Uterus (tissue), 4 donors: ENCODE data around the gene GLI2. TPM values are rescaled to one million over a fixed set of nuclear protein-coding genes. Genes with fewer than 3 reads are reported as not detected.

ENCODE experiments used
- DNase-seq, 2 donors: peaks; one replicate each; pipeline ENCODE4 v3.0.0-alpha.2; 2019 to 2020
- H3K27ac ChIP-seq, 2 donors: fragments of 200-600 bp; sonication (generic); 1 replicate in 1 of 2; 2 replicates in 1 of 2; pipeline ENCODE4 v1.5.1; 2016 to 2018
- H3K27me3 ChIP-seq, 2 donors: fragments of 200-600 bp; sonication (generic); one replicate each; pipeline ENCODE4 v1.5.1; 2018 to 2019; ENCODE audit warnings: control low read depth in 1 of 2
- H3K36me3 ChIP-seq, 2 donors: fragments of 200-600 bp; sonication (generic); one replicate each; pipeline ENCODE4 v1.5.1; 2019; ENCODE audit warnings: control low read depth in 1 of 2
- H3K4me1 ChIP-seq, 2 donors: fragments of 200-600 bp; sonication (generic); one replicate each; pipeline ENCODE4 v1.5.1; 2018 to 2019; ENCODE audit warnings: control low read depth in 1 of 2
- H3K4me3 ChIP-seq, 2 donors: fragments of 200-600 bp; sonication (generic); 1 replicate in 1 of 2; 2 replicates in 1 of 2; pipeline ENCODE4 v1.5.1; 2018 to 2019; ENCODE audit warnings: mild to moderate bottlenecking in 1 of 2
- H3K9me3 ChIP-seq, 2 donors: fragments of 200-600 bp; sonication (generic); one replicate each; pipeline ENCODE4 v1.5.1; 2019; ENCODE audit warnings: control low read depth in 1 of 2
- POLR2A ChIP-seq, 2 donors: fragments of 450-650 bp; IDR thresholded peaks; one replicate each; pipeline ENCODE4 v1.6.1; 2016; ENCODE audit warnings: antibody characterized with exemption in 2 of 2, mild to moderate bottlenecking in 1 of 2, moderate library complexity in 1 of 2
- intact Hi-C: fragments of 100-400 bp; cut with DNase I; formaldehyde crosslinking; loops from one replicate; pipeline ENCODE4 v1.15.1; 2023; ENCODE audit warnings: low total_unique reads
- total RNA-seq, 4 donors: library from RNA; depleted of rRNA in 3 of 4; stranded (reverse); fragments of >200 nt in 3 of 4; gene quantifications; one replicate each; pipeline versions ENCODE4 v1.1.0 to v1.2.4, GENCODE V29; 2014 to 2023
- TF ChIP-seq, protein P1 (sequence below), 4 experiments: fragments of 200-600 bp in 2 of 4; fragments of 450-650 bp in 2 of 4; sonication (generic) in 2 of 4; IDR thresholded peaks; one replicate each; pipeline ENCODE4 v1.5.1; 2016 to 2019; ENCODE audit warnings: antibody characterized with exemption in 4 of 4, mild to moderate bottlenecking in 2 of 4, moderate library complexity in 1 of 4
- donor health status: DM: yes; HTN: yes; CAD: no.

Gene GLI2
- total RNA-seq, 4 donors from 2014 or later = 2.9 to 23.6 (median 12.9) TPM

- DNase-seq = no peak
- Histone ChIP-seq H3K27ac (peak overlapping the region; percentile 53 to 77), H3K4me1 (peaks cover 13 to 17% of the 10 kb centered on the region in 2 donors), H3K27me3 (no peaks in the 10 kb centered on the region), H3K9me3 (no peaks in the 10 kb centered on the region), H3K36me3 (no peaks in the 10 kb centered on the region), H3K4me3 (no peak overlapping the region)
- intact Hi-C loops = no loop called here
- TF ChIP-seq, protein P1, sequence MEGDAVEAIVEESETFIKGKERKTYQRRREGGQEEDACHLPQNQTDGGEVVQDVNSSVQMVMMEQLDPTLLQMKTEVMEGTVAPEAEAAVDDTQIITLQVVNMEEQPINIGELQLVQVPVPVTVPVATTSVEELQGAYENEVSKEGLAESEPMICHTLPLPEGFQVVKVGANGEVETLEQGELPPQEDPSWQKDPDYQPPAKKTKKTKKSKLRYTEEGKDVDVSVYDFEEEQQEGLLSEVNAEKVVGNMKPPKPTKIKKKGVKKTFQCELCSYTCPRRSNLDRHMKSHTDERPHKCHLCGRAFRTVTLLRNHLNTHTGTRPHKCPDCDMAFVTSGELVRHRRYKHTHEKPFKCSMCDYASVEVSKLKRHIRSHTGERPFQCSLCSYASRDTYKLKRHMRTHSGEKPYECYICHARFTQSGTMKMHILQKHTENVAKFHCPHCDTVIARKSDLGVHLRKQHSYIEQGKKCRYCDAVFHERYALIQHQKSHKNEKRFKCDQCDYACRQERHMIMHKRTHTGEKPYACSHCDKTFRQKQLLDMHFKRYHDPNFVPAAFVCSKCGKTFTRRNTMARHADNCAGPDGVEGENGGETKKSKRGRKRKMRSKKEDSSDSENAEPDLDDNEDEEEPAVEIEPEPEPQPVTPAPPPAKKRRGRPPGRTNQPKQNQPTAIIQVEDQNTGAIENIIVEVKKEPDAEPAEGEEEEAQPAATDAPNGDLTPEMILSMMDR (IDR thresholded peaks at IDR 0.05) = no peak
- no peak for TF ChIP-seq POLR2A (IDR thresholded peaks at IDR 0.05)
These were observed 36.1 kb downstream of the GLI2 start for GRCh38 chr2:120771781-120772208.

DNA sequence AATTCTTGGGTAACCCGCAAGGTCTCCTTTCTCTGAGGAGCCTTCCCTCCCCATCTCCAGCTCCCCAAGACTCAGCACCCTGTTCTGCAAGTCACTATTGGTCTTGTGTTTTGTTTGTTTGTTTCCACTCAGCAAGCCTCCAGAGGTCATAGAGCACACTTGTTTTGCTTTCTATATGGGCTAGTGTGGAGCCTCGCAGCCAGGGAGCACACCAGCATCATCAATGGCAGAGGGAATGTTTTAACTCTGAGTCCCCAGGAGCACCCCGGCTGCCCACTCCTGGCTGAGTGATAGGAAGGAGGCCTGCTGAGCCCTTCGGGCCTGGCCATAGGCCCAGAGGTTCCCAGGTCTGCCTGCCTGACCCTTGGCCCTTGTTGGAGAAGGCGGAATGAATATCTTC, 36.6 kb downstream of the GLI2 start:
- H3K4me1 ChIP-seq = peaks cover 13 to 17% of the 10 kb centered on the region in 2 donors
- no peaks in the 10 kb centered on the region for H3K9me3 ChIP-seq
- H3K4me3 ChIP-seq = no peak overlapping the region
- TF ChIP-seq POLR2A (IDR thresholded peaks at IDR 0.05) = no peak
- TF ChIP-seq, protein P1 (IDR thresholded peaks at IDR 0.05) = no peak
- no peak for DNase-seq
- intact Hi-C loops = no loop called here
- H3K27ac ChIP-seq = peak overlapping the region; percentile 53 to 77
- no peaks in the 10 kb centered on the region for H3K27me3 ChIP-seq
- H3K36me3 ChIP-seq = no peaks in the 10 kb centered on the region

DNA sequence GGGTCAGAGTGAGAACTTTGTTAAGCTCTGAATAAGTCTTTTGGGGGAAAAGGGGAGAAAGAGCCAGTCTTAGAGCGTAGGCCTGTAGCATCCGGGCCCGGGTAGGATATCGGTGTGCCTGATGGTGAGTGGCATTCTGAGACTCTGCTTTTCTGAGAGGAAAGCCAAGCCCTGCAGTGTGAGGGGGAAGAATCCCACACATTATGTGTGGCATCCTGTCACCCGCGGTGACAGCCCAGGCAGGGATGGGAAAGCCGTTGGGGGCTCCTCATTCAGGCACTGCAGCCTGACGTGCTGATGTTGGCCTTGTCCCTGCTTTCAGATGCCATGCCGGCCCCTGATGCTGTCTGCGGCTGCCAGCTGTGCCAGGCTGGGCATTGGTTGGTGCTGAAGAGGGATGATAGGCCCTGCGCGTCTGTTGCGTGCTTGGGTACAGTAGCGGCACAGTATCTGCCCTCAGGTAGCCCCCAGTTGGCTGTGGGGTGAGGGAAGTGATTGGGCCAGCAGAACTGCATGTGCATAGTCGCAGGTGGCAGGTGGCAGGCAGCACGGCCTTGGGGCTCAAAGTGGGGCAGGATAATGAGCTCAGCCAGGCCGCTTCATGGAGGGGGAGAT, 37.6 kb downstream of the GLI2 start:
- peaks cover 13 to 17% of the 10 kb centered on the region in 2 donors for H3K4me1 ChIP-seq
- H3K27me3 ChIP-seq = no peaks in the 10 kb centered on the region
- TF ChIP-seq, protein P1 (IDR thresholded peaks at IDR 0.05) = no peak
- no peak for TF ChIP-seq POLR2A (IDR thresholded peaks at IDR 0.05)
- intact Hi-C loops = no loop called here
- no peaks in the 10 kb centered on the region for H3K36me3 ChIP-seq
- H3K4me3 ChIP-seq = no peak overlapping the region
- no peaks in the 10 kb centered on the region for H3K9me3 ChIP-seq
- no peak for DNase-seq
- no peak overlapping the region for H3K27ac ChIP-seq

DNA sequence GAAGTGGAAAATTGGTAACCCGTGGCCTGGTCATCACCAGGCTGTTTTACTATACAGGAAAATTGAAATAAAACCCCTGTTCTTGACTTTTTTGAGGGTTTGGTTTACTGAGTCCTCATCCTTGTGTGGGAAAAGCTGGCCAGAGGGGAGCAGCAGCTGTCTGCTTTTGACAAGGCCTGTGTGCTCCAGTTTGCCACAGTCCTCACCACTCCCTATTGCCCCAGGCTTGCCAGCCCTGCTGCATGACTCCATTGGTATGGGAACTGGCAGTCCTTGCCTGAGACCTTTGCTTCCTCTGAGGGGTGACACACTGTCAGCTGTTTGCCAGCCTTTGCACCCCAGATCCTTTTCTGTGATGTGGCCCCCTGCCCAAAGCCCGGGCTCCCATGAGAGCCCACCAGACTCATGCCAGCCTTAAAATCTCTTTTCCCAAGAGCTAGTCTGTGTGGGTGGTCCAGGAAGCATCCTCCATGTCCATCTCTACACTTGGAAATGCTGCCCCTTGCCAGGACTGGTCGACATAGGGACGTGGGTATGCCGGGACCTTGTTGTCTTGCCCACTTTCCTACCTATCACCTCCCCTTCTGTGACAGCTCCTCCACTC, 39.0 kb downstream of the GLI2 start:
- Histone ChIP-seq H3K27me3 (no peaks in the 10 kb centered on the region), H3K27ac (no peak overlapping the region), H3K4me3 (no peak overlapping the region), H3K4me1 (peaks cover 13 to 17% of the 10 kb centered on the region in 2 donors), H3K36me3 (no peaks in the 10 kb centered on the region), H3K9me3 (no peaks in the 10 kb centered on the region)
- TF ChIP-seq, protein P1 (IDR thresholded peaks at IDR 0.05) = no peak
- TF ChIP-seq POLR2A (IDR thresholded peaks at IDR 0.05) = no peak
- no peak for DNase-seq
- intact Hi-C loops = no loop called here

- no peaks in the 10 kb centered on the region for H3K36me3 ChIP-seq
- DNase-seq = no peak
- H3K4me1 ChIP-seq = peaks cover 13 to 17% of the 10 kb centered on the region in 2 donors
- no peak overlapping the region for H3K4me3 ChIP-seq
- no peaks in the 10 kb centered on the region for H3K9me3 ChIP-seq
- H3K27ac ChIP-seq = no peak overlapping the region
- intact Hi-C loops = no loop called here
- H3K27me3 ChIP-seq = no peaks in the 10 kb centered on the region
- TF ChIP-seq, protein P1 (IDR thresholded peaks at IDR 0.05) = no peak
- no peak for TF ChIP-seq POLR2A (IDR thresholded peaks at IDR 0.05)
These were observed 39.5 kb downstream of the GLI2 start for GRCh38 chr2:120775194-120775593.
